OCI-LY3 (cell line): ENCODE results near the gene FRK.

Experiments
- H2AFZ ChIP-seq: fragments of 200-600, 300-600 bp; shearing (Covaris generic); 2 replicates; pipeline ENCODE4 v1.6.0; 2014; ENCODE audit warnings: antibody characterized with exemption, low read depth, low read length
- H3K27ac ChIP-seq: fragments of 200-600, 300-600 bp; sonication (generic); 2 replicates; pipeline ENCODE4 v1.5.1; 2014; ENCODE audit warnings: mild to moderate bottlenecking, low read length, moderate library complexity, mixed read lengths
- H3K27me3 ChIP-seq: fragments of 200-600, 300-600 bp; sonication (generic); 2 replicates; pipeline ENCODE4 v1.6.1; 2014; ENCODE audit warnings: low read depth, low read length, mixed read lengths
- H3K36me3 ChIP-seq: fragments of 200-600, 300-600 bp; sonication (generic); replicated peaks from 2 replicates; pipeline ENCODE3; 2014; ENCODE audit warnings: low read depth, low read length, mixed read lengths
- H3K4me1 ChIP-seq: fragments of 300-600, 200-600 bp; sonication (generic); 2 replicates; pipeline ENCODE4 v1.6.1; 2014; ENCODE audit warnings: low read length, mixed read lengths
- H3K4me2 ChIP-seq: fragments of 200-600, 300-600 bp; sonication (generic); 2 replicates; pipeline ENCODE4 v1.6.1; 2014; ENCODE audit warnings: low read length, mixed read lengths
- H3K4me3 ChIP-seq: fragments of 300-600, 200-600 bp; sonication (generic); 2 replicates; pipeline ENCODE4 v1.5.1; 2014; ENCODE audit warnings: antibody characterized with exemption, mild to moderate bottlenecking, low read length, moderate library complexity
- H3K79me2 ChIP-seq: fragments of 300-600, 200-600 bp; shearing (Covaris generic); 2 replicates; pipeline ENCODE4 v1.6.1; 2014; ENCODE audit warnings: mild to moderate bottlenecking, low read length, mixed read lengths
- H3K9ac ChIP-seq: fragments of 300-600, 200-600 bp; shearing (Covaris generic); 2 replicates; pipeline ENCODE4 v1.6.0; 2014; ENCODE audit warnings: mild to moderate bottlenecking, low read length, moderate library complexity
- H3K9me3 ChIP-seq: fragments of 200-600, 300-600 bp; shearing (Covaris generic); 2 replicates; pipeline ENCODE4 v1.6.1; 2014; ENCODE audit warnings: low read length, mixed read lengths; ENCODE audit not compliant: insufficient read depth
- H4K20me1 ChIP-seq: fragments of 200-600, 300-600 bp; sonication (generic); 2 replicates; pipeline ENCODE4 v1.6.1; 2016; ENCODE audit warnings: low read length, mixed read lengths; ENCODE audit not compliant: insufficient read depth
- CTCF ChIP-seq: fragments of 200-600, 300-600 bp; sonication (generic); IDR thresholded peaks from 2 replicates; pipeline ENCODE4 v1.5.1; 2014; ENCODE audit warnings: antibody characterized with exemption, low read length, low read depth
- EZH2phosphoT487 ChIP-seq: fragments of 200-600 bp; shearing (Covaris generic); IDR thresholded peaks from 2 replicates; pipeline ENCODE4 v1.6.1; 2018; ENCODE audit warnings: antibody characterized with exemption, mixed run types, low read depth

FRK gene

GRCh38 chr6:116010386-116010785, 50.3 kb downstream of the FRK start:
- Histone ChIP-seq H2AFZ (no peak overlapping the region), H3K27ac (peak overlapping the region; percentile 91), H4K20me1 (no peaks in the 10 kb centered on the region), H3K9me3 (no peaks in the 10 kb centered on the region), H3K4me3 (peak overlapping the region; percentile 44), H3K4me1 (peaks cover 59% of the 10 kb centered on the region), H3K9ac (peak overlapping the region; percentile 42), H3K36me3 (peaks cover 8% of the 10 kb centered on the region), H3K27me3 (no peaks in the 10 kb centered on the region), H3K4me2 (peak overlapping the region; percentile 85), H3K79me2 (peaks cover 54% of the 10 kb centered on the region)
- TF ChIP-seq CTCF (no peak), EZH2phosphoT487 (no peak)

- Histone ChIP-seq H3K36me3 (peaks cover 7% of the 10 kb centered on the region), H3K4me1 (peaks cover 66% of the 10 kb centered on the region), H2AFZ (no peak overlapping the region), H3K4me3 (peak overlapping the region; percentile 67), H3K4me2 (peak overlapping the region; percentile 85), H4K20me1 (no peaks in the 10 kb centered on the region), H3K9ac (peak overlapping the region; percentile 73), H3K27ac (peak overlapping the region; percentile 91), H3K27me3 (no peaks in the 10 kb centered on the region), H3K79me2 (peaks cover 45% of the 10 kb centered on the region), H3K9me3 (no peaks in the 10 kb centered on the region)
- TF ChIP-seq CTCF: no peak
- no peak for TF ChIP-seq EZH2phosphoT487
Observed at GRCh38 chr6:116008470-116009243, 52.0 kb downstream of the FRK start.

GRCh38 chr6:116004841-116005815, 55.6 kb downstream of the FRK start:
- peaks cover 37% of the 10 kb centered on the region for H3K4me1 ChIP-seq
- no peak for TF ChIP-seq CTCF
- no peak for TF ChIP-seq EZH2phosphoT487
- no peak overlapping the region for H3K4me3 ChIP-seq
- H2AFZ ChIP-seq: no peak overlapping the region
- H3K36me3 ChIP-seq: peaks cover 27% of the 10 kb centered on the region
- H3K27me3 ChIP-seq: no peaks in the 10 kb centered on the region
- H3K9ac ChIP-seq: no peak overlapping the region
- H3K27ac ChIP-seq: no peak overlapping the region
- no peaks in the 10 kb centered on the region for H3K9me3 ChIP-seq
- no peaks in the 10 kb centered on the region for H4K20me1 ChIP-seq
- H3K79me2 ChIP-seq: peaks cover 24% of the 10 kb centered on the region
- H3K4me2 ChIP-seq: no peak overlapping the region

GRCh38 chr6:116003668-116004067, 57.0 kb downstream of the FRK start:
- no peak overlapping the region for H3K9ac ChIP-seq
- peaks cover 24% of the 10 kb centered on the region for H3K4me1 ChIP-seq
- TF ChIP-seq CTCF (no peak), EZH2phosphoT487 (no peak)
- H3K27me3 ChIP-seq: no peaks in the 10 kb centered on the region
- H3K4me2 ChIP-seq: peak overlapping the region; percentile 49
- H3K27ac ChIP-seq: no peak overlapping the region
- no peaks in the 10 kb centered on the region for H4K20me1 ChIP-seq
- no peak overlapping the region for H2AFZ ChIP-seq
- peaks cover 24% of the 10 kb centered on the region for H3K79me2 ChIP-seq
- peaks cover 30% of the 10 kb centered on the region for H3K36me3 ChIP-seq
- H3K9me3 ChIP-seq: no peaks in the 10 kb centered on the region
- H3K4me3 ChIP-seq: peak overlapping the region; percentile 30; the same call in 1 of the 2 replicates
